Loucy (cell line): Measurements from ENCODE around the gene NCOA4.

Experiments used
- H2AFZ ChIP-seq: fragments of 200-600 bp; sonication (generic); 2 replicates; pipeline ENCODE4 v1.6.0; 2016; ENCODE audit warnings: antibody characterized with exemption, mild to moderate bottlenecking, low read length, moderate library complexity
- H3F3A ChIP-seq: fragments of 200-600 bp; 2 replicates; pipeline ENCODE4 v1.6.0; 2016; ENCODE audit warnings: antibody characterized with exemption, low read depth, mild to moderate bottlenecking
- H3K27me3 ChIP-seq: fragments of 200-600 bp; sonication (generic); 2 replicates; pipeline ENCODE4 v1.6.1; 2014; ENCODE audit warnings: low read length, mild to moderate bottlenecking; ENCODE audit not compliant: insufficient read depth, poor library complexity, severe bottlenecking
- H3K36me3 ChIP-seq: fragments of 200-600 bp; sonication (generic); 2 replicates; pipeline ENCODE4 v1.6.1; 2016; ENCODE audit warnings: low read length; ENCODE audit not compliant: insufficient read depth
- H3K4me1 ChIP-seq: fragments of 200-600 bp; sonication (generic); 2 replicates; pipeline ENCODE4 v1.5.1; 2014; ENCODE audit warnings: low read length, mild to moderate bottlenecking; ENCODE audit not compliant: insufficient read depth, poor library complexity, severe bottlenecking
- H3K4me2 ChIP-seq: fragments of 200-600 bp; sonication (generic); 2 replicates; pipeline ENCODE4 v1.6.0; 2014; ENCODE audit warnings: antibody characterized with exemption, low read length, low read depth, mild to moderate bottlenecking; ENCODE audit not compliant: poor library complexity, severe bottlenecking
- H3K4me3 ChIP-seq: fragments of 200-600 bp; sonication (generic); 2 replicates; pipeline ENCODE4 v1.5.1; 2014; ENCODE audit warnings: low read length, mild to moderate bottlenecking, mixed read lengths; ENCODE audit not compliant: poor library complexity, severe bottlenecking
- H3K79me2 ChIP-seq: fragments of 200-600 bp; sonication (generic); 2 replicates; pipeline ENCODE4 v1.6.1; 2014; ENCODE audit warnings: low read length; ENCODE audit not compliant: insufficient read depth
- H3K9ac ChIP-seq: fragments of 200-600 bp; sonication (generic); 2 replicates; pipeline ENCODE4 v1.6.0; 2014; ENCODE audit warnings: mild to moderate bottlenecking, low read depth, low read length, moderate library complexity; ENCODE audit not compliant: poor library complexity, severe bottlenecking
- H3K9me2 ChIP-seq: fragments of 200-600 bp; sonication (generic); replicated peaks from 2 replicates; pipeline ENCODE4 v1.6.1; 2016; ENCODE audit warnings: low read depth, low read length, mixed read lengths
- H3K9me3 ChIP-seq: fragments of 200-600 bp; sonication (generic); 2 replicates; pipeline ENCODE4 v1.6.1; 2014; ENCODE audit warnings: mild to moderate bottlenecking, antibody characterized with exemption, low read length, low read depth; ENCODE audit not compliant: insufficient read depth
- H4K20me1 ChIP-seq: fragments of 200-600 bp; sonication (generic); 2 replicates; pipeline ENCODE4 v1.6.0; 2014; ENCODE audit warnings: antibody characterized with exemption, low read length, mild to moderate bottlenecking; ENCODE audit not compliant: insufficient read depth, poor library complexity, severe bottlenecking
- CTCF ChIP-seq: fragments of 200-600 bp; sonication (generic); conservative IDR thresholded peaks from 2 replicates; pipeline ENCODE4 v1.5.1; 2014; ENCODE audit warnings: mild to moderate bottlenecking, antibody characterized with exemption, low read length
- EZH2phosphoT487 ChIP-seq: fragments of 200-600 bp; IDR thresholded peaks from 2 replicates; pipeline ENCODE4 v1.6.1; 2018; ENCODE audit warnings: antibody characterized with exemption, mild to moderate bottlenecking, moderate library complexity, borderline replicate concordance

NCOA4 gene

GRCh38 chr10:46014206-46014605 is 16.2 kb downstream of the NCOA4 start:
- Histone ChIP-seq H3K4me1 (peaks cover 12% of the 10 kb centered on the region), H3K4me3 (no peak overlapping the region), H3K36me3 (peaks cover 78% of the 10 kb centered on the region), H4K20me1 (peaks cover 41% of the 10 kb centered on the region), H2AFZ (no peak overlapping the region), H3K4me2 (no peak overlapping the region), H3K27me3 (no peaks in the 10 kb centered on the region), H3K9ac (no peak overlapping the region), H3K9me2 (no peaks in the 10 kb centered on the region), H3K79me2 (peaks cover 50% of the 10 kb centered on the region), H3F3A (0 out of 2 replicates have a peak, but pooled peaks cover 4% of the 10 kb centered on the region), H3K9me3 (no peaks in the 10 kb centered on the region)
- TF ChIP-seq CTCF (no peak), EZH2phosphoT487 (no peak)

GRCh38 chr10:46012746-46013145 is 17.7 kb downstream of the NCOA4 start:
- peaks cover 48% of the 10 kb centered on the region for H3K79me2 ChIP-seq
- H3F3A ChIP-seq = 0 out of 2 replicates have a peak, but pooled peaks cover 4% of the 10 kb centered on the region
- H3K36me3 ChIP-seq = peaks cover 92% of the 10 kb centered on the region
- no peak overlapping the region for H3K9ac ChIP-seq
- no peak for TF ChIP-seq EZH2phosphoT487
- no peak for TF ChIP-seq CTCF
- no peaks in the 10 kb centered on the region for H3K27me3 ChIP-seq
- H3K4me3 ChIP-seq = no peak overlapping the region
- H3K4me1 ChIP-seq = no peaks in the 10 kb centered on the region
- H4K20me1 ChIP-seq = peaks cover 33% of the 10 kb centered on the region
- H3K4me2 ChIP-seq = no peak overlapping the region
- no peaks in the 10 kb centered on the region for H3K9me3 ChIP-seq
- no peaks in the 10 kb centered on the region for H3K9me2 ChIP-seq
- no peak overlapping the region for H2AFZ ChIP-seq

- H3K36me3 ChIP-seq = peaks cover 100% of the 10 kb centered on the region
- no peak overlapping the region for H3K4me2 ChIP-seq
- no peak for TF ChIP-seq EZH2phosphoT487
- no peak for TF ChIP-seq CTCF
- no peak overlapping the region for H2AFZ ChIP-seq
- H3K27me3 ChIP-seq = no peaks in the 10 kb centered on the region
- H3F3A ChIP-seq = peaks cover 3% of the 10 kb centered on the region; the same call in 1 of the 2 replicates
- no peaks in the 10 kb centered on the region for H3K4me1 ChIP-seq
- no peaks in the 10 kb centered on the region for H3K9me3 ChIP-seq
- no peaks in the 10 kb centered on the region for H3K9me2 ChIP-seq
- peaks cover 11% of the 10 kb centered on the region for H4K20me1 ChIP-seq
- H3K79me2 ChIP-seq = peaks cover 15% of the 10 kb centered on the region; the same call in 1 of the 2 replicates
- no peak overlapping the region for H3K4me3 ChIP-seq
- no peak overlapping the region for H3K9ac ChIP-seq
Measured at GRCh38 chr10:46006219-46006618, 24.2 kb downstream of the NCOA4 start.
